HL-60 (cell line): ENCODE measurements around the gene CCR3.

ENCODE experiments used
- DNase-seq, 2 experiments: peaks; one replicate each; pipeline ENCODE4 v3.0.0-alpha.2; 2010 to 2020; ENCODE audit warnings: low read depth in 1 of 2, low spot score in 1 of 2
- H3K27ac ChIP-seq: fragments of 250-450 bp; sonication (Bioruptor Pico); replicated peaks from 2 replicates; pipeline ENCODE4 v1.5.1; 2020; ENCODE audit warnings: mild to moderate bottlenecking, moderate library complexity
- H3K27me3 ChIP-seq: fragments of 250-450 bp; sonication (Bioruptor Pico); 2 replicates; pipeline ENCODE4 v1.5.1; 2021; ENCODE audit warnings: mild to moderate bottlenecking, moderate library complexity; ENCODE audit not compliant: insufficient read depth, poor library complexity, severe bottlenecking
- H3K4me3 ChIP-seq: replicated peaks from 2 replicates; pipeline ENCODE4 v1.5.1; 2011; ENCODE audit warnings: mild to moderate bottlenecking, control low read depth, low read length; ENCODE audit not compliant: insufficient read depth
- GABPA ChIP-seq: IDR thresholded peaks from 2 replicates; pipeline ENCODE4 v1.6.1; 2012; ENCODE audit warnings: low read depth
- POLR2AphosphoS5 ChIP-seq: IDR thresholded peaks from 2 replicates; pipeline ENCODE4 v1.6.1; 2012; ENCODE audit warnings: low read depth
- REST ChIP-seq: IDR thresholded peaks from 2 replicates; pipeline ENCODE4 v1.6.1; 2012; ENCODE audit warnings: low read depth; ENCODE audit not compliant: insufficient replicate concordance
- SPI1 ChIP-seq: IDR thresholded peaks from 2 replicates; pipeline ENCODE4 v1.6.1; 2012; ENCODE audit warnings: low read depth, mild to moderate bottlenecking, borderline replicate concordance
- TF ChIP-seq, protein P1 (sequence below): IDR thresholded peaks from one replicate; pipeline ENCODE4 v1.5.1; 2011; ENCODE audit warnings: low read length, control low read depth, inconsistent platforms; ENCODE audit not compliant: insufficient read depth

The CCR3 gene

GRCh38 chr3:46208167-46208704, 34.0 kb upstream of the CCR3 start, which contains the start of gene CCR1:
Gene CCR1, minus strand, starts transcription at chr3:46208313. Its CDS starts 4,000 bp downstream, at chr3:46204313.
- no peaks in the 10 kb centered on the region for H3K27me3 ChIP-seq
- TF ChIP-seq SPI1 (0 out of 2 replicates have a peak, but pooled peaks have one; percentile 17), REST (no peak), GABPA (no peak), POLR2AphosphoS5 (0 out of 2 replicates have a peak, but pooled peaks have one; percentile 44)
- TF ChIP-seq, protein P1, sequence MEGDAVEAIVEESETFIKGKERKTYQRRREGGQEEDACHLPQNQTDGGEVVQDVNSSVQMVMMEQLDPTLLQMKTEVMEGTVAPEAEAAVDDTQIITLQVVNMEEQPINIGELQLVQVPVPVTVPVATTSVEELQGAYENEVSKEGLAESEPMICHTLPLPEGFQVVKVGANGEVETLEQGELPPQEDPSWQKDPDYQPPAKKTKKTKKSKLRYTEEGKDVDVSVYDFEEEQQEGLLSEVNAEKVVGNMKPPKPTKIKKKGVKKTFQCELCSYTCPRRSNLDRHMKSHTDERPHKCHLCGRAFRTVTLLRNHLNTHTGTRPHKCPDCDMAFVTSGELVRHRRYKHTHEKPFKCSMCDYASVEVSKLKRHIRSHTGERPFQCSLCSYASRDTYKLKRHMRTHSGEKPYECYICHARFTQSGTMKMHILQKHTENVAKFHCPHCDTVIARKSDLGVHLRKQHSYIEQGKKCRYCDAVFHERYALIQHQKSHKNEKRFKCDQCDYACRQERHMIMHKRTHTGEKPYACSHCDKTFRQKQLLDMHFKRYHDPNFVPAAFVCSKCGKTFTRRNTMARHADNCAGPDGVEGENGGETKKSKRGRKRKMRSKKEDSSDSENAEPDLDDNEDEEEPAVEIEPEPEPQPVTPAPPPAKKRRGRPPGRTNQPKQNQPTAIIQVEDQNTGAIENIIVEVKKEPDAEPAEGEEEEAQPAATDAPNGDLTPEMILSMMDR: peak; percentile 88
- H3K4me3 ChIP-seq: peak within 1 kb of the TSS; percentile 50
- peak; percentile 65 to 88 for DNase-seq
- H3K27ac ChIP-seq: peak within 1 kb of the TSS; percentile 83

DNA sequence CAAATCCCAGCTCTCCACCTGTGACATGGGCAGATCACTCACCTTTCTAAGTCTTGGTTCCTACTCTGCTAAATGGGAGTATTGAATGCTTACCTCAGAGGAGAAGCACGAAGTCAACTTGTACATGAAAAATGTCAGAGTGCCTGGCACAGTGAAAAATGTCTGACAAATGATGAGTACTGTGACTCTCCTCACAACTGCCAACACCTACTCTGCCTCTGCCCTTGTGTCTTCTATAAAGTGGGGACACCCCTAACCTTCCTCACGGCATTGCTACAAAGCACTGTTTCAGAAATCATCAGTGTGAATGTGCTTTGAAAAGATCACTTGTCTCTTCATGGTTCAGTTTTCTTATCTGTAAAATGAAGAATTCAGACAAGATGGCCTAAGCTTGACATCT, 33.2 kb upstream of the CCR3 start:
- DNase-seq: no peak
- Histone ChIP-seq H3K4me3 (no peak overlapping the region), H3K27me3 (no peaks in the 10 kb centered on the region), H3K27ac (peak overlapping the region; percentile 83)
- TF ChIP-seq SPI1: no peak
- no peak for TF ChIP-seq GABPA
- no peak for TF ChIP-seq POLR2AphosphoS5
- TF ChIP-seq REST: no peak
- TF ChIP-seq, protein P1: no peak

- TF ChIP-seq SPI1 (peak; percentile 69), GABPA (no peak), REST (no peak), POLR2AphosphoS5 (no peak)
- TF ChIP-seq, protein P1: no peak
- Histone ChIP-seq H3K27ac (peak overlapping the region; percentile 83), H3K27me3 (no peaks in the 10 kb centered on the region), H3K4me3 (no peak overlapping the region)
- DNase-seq: peak in 1 of 2 experiments; percentile 42
These were observed 32.4 kb upstream of the CCR3 start for GRCh38 chr3:46209746-46210470.
